HFF-Myc (cell line): Measurements from ENCODE around the gene KIF21B.

Source experiments
- DNase-seq: peaks from one replicate; pipeline ENCODE4 v3.0.0-alpha.2; 2011; ENCODE audit warnings: low read depth; ENCODE audit errors: extremely low read depth
- H3K4me3 ChIP-seq: replicated peaks from 2 replicates; pipeline ENCODE4 v1.5.1; 2011; ENCODE audit warnings: low read depth, mild to moderate bottlenecking, control low read depth, low read length
- CTCF ChIP-seq: IDR thresholded peaks from 2 replicates; pipeline ENCODE4 v1.5.1; 2012; ENCODE audit warnings: mild to moderate bottlenecking, low read depth, low read length, control low read depth; ENCODE audit errors: missing control alignments

KIF21B gene

GRCh38 chr1:200921571-200922110 is 101.9 kb downstream of the KIF21B start:
- H3K4me3 ChIP-seq = no peak overlapping the region
- no peak for DNase-seq
- TF ChIP-seq CTCF = no peak
